ENCODE data around the gene ALDH3B1. TPM values are rescaled to one million over a fixed set of nuclear protein-coding genes. Genes with fewer than 3 reads are reported as not detected.

The ALDH3B1 gene
- total RNA-seq, 1 experiment from 2014 or later: not detected

DNA sequence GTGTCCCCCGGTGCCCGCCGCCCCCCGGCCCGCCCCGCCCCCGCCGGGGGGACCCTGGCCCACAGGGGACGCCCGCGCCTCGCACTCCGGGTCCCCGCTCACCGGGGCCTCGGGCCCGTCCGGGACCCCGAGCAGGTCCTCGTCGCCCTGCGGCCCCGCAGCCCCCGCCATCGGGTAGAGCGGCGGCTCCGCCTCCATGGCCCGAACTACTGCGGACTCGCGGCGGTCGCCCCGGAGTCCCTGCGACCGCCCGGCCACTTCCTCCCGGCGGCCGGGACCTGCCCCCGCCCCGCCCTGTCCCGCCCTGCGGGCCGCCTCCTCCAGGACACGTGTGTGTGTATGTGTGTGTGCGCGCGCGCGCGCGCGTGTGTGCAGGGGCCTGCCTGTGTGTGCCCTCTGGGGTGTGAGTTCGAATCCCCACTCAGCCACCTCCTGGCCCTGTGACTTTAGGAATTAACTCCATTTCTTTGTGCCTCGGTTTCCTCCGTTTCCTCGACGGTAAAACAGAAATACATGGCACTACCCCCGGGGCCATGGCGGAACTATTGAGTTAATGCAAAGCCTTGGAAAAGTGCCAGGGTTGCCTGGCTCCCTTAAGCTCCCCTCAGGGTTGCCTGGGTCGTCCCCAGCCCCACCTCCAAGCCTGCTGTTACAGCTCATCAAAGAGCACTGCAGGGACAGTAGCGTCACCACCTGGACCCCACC, 6.1 kb upstream of the ALDH3B1 start, which contains the start of gene UNC93B1:
Gene UNC93B1 (minus strand): TSS at position 252 of the 705 bp plus-strand sequence. CDS start 54 bp downstream, at position 198.
- DNase-seq: peak; percentile 85
- no peak within 1 kb of the TSS for H2BK15ac ChIP-seq (ENCODE audit: low read depth, low read length)
- no peak within 1 kb of the TSS for H3K56ac ChIP-seq (ENCODE audit: insufficient read length, low read depth, low read length)
- H3K9ac ChIP-seq (ENCODE audit: extremely low read depth, insufficient read length, low read length): no peak within 1 kb of the TSS
- H3K14ac ChIP-seq (ENCODE audit: insufficient read depth, low read length): no peak within 1 kb of the TSS
- H3K9me3 ChIP-seq (ENCODE audit: control insufficient read depth, low read depth, low read length): no peaks in the 10 kb centered on the region
- H2BK120ac ChIP-seq (ENCODE audit: low read depth, low read length, poor library complexity, severe bottlenecking): no peak within 1 kb of the TSS
- no peaks in the 10 kb centered on the region for H3K79me2 ChIP-seq (ENCODE audit: insufficient read depth, low read length)
- Mint-ChIP-seq H3K36me3 (ENCODE audit: insufficient read depth in 1 of 3, low read depth in 3 of 3) (no peaks in the 10 kb centered on the region; a peak in 1 of 7 replicates), H3K27me3 (ENCODE audit: low read depth) (peaks cover 12% of the 10 kb centered on the region), H3K27ac (no peak within 1 kb of the TSS; a peak in 1 of 7 replicates), H3K4me1 (peaks cover 13 to 19% of the 10 kb centered on the region in 2 experiments), H3K9me3 (peaks cover 0 to under 1% of the 10 kb centered on the region in 2 experiments; a peak in 1 of 5 replicates), H3K4me3 (peak within 1 kb of the TSS; percentile 69 to 86)
- no peak within 1 kb of the TSS for H3T11ph ChIP-seq (ENCODE audit: low read length)
- TF ChIP-seq, protein P1, sequence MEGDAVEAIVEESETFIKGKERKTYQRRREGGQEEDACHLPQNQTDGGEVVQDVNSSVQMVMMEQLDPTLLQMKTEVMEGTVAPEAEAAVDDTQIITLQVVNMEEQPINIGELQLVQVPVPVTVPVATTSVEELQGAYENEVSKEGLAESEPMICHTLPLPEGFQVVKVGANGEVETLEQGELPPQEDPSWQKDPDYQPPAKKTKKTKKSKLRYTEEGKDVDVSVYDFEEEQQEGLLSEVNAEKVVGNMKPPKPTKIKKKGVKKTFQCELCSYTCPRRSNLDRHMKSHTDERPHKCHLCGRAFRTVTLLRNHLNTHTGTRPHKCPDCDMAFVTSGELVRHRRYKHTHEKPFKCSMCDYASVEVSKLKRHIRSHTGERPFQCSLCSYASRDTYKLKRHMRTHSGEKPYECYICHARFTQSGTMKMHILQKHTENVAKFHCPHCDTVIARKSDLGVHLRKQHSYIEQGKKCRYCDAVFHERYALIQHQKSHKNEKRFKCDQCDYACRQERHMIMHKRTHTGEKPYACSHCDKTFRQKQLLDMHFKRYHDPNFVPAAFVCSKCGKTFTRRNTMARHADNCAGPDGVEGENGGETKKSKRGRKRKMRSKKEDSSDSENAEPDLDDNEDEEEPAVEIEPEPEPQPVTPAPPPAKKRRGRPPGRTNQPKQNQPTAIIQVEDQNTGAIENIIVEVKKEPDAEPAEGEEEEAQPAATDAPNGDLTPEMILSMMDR (conservative IDR thresholded peaks at IDR 0.05): no peak
- H3K4ac ChIP-seq (ENCODE audit: low read depth, low read length): no peak within 1 kb of the TSS
- H3K79me1 ChIP-seq (ENCODE audit: insufficient read depth, low read depth, low read length, poor library complexity, severe bottlenecking): no peaks in the 10 kb centered on the region
- no peak within 1 kb of the TSS for H2AK5ac ChIP-seq (ENCODE audit: insufficient read length, low read length)
- no peak within 1 kb of the TSS for H4K8ac ChIP-seq (replicated peaks; ENCODE audit: insufficient read length, low read depth, low read length)
- H3K27ac ChIP-seq (ENCODE audit: insufficient read length, low read depth, low read length): no peak within 1 kb of the TSS
- no peak within 1 kb of the TSS for H2AFZ ChIP-seq (ENCODE audit: low read length)
- H2BK5ac ChIP-seq (ENCODE audit: insufficient read length, low read length): no peak within 1 kb of the TSS
- H3K4me2 ChIP-seq (ENCODE audit: insufficient read depth, insufficient read length, low read length): peak within 1 kb of the TSS; percentile 35
- H3K18ac ChIP-seq (ENCODE audit: insufficient read length, low read depth, low read length): no peak within 1 kb of the TSS
- peaks cover 4% of the 10 kb centered on the region for H3K23me2 ChIP-seq (ENCODE audit: insufficient read length, low read depth, low read length, poor library complexity, severe bottlenecking)
- no peak within 1 kb of the TSS for H2BK12ac ChIP-seq (ENCODE audit: insufficient read length, low read depth, low read length)
- no peaks in the 10 kb centered on the region for H4K20me1 ChIP-seq (ENCODE audit: control insufficient read depth, insufficient read depth, insufficient read length)
- H3K23ac ChIP-seq (ENCODE audit: insufficient read length, low read depth, low read length): no peak within 1 kb of the TSS
- H4K5ac ChIP-seq (ENCODE audit: insufficient read length, low read depth, low read length): no peak within 1 kb of the TSS
- H2BK20ac ChIP-seq (ENCODE audit: low read depth, low read length, poor library complexity, severe bottlenecking): no peak within 1 kb of the TSS
- WGBS (ENCODE audit: extremely low coverage, insufficient read length, low lambda C conversion rate): no CpG with 5 or more reads among the region's 64 CpGs
- H3K27me3 ChIP-seq (ENCODE audit: insufficient read depth, low read length): no peaks in the 10 kb centered on the region
- no peak within 1 kb of the TSS for H4K91ac ChIP-seq (ENCODE audit: insufficient read length, low read depth, low read length)
- no peaks in the 10 kb centered on the region; the same call in 1 of the 2 replicates for H3K4me1 ChIP-seq (ENCODE audit: insufficient read depth, low read length)

Data from H9 (cell line).